GM12878 (cell line): ENCODE results near the gene PLA2G15. TPM values are rescaled to one million over a fixed set of nuclear protein-coding genes. Genes with fewer than 3 reads are reported as not detected.

Source experiments
- ATAC-seq: fragments of 200-7000 bp; cut with Tn5 transposase; 3 replicates; pipeline ENCODE4 v1.9.1; 2020; ENCODE audit warnings: mild to moderate bottlenecking, moderate library complexity
- BruUV-seq: library from RNA; stranded (reverse); fragments of 400-500 nt; replicated peaks from 2 replicates; lab custom pipeline; 2021; lab: Mats Ljungman, UMichigan
- CTCF ChIA-PET: fragments of 300-600 bp; sonication (Branson Sonifier 250); formaldehyde crosslinking; extraction: SDS; loops from one replicate; lab custom pipeline; 2021; ENCODE audit warnings: inconsistent platforms; lab: Yijun Ruan, JAX
- POLR2A ChIA-PET: fragments of 350-600 bp; formaldehyde crosslinking; extraction: SDS; loops from one replicate; lab custom pipeline; 2021; ENCODE audit warnings: inconsistent platforms; lab: Charles Lee
- RAD21 ChIA-PET: fragments of 300-600 bp; sonication (Branson Sonifier 250); formaldehyde crosslinking; loops from one replicate; lab custom pipeline; 2023; ENCODE audit warnings: antibody characterized with exemption; ENCODE audit not compliant: unreplicated experiment; lab: Charles Lee
- SMC1A ChIA-PET: fragments of 300-600 bp; sonication (Branson Sonifier 250); formaldehyde crosslinking; loops from one replicate; lab custom pipeline; 2023; ENCODE audit not compliant: unreplicated experiment, uncharacterized antibody; lab: Charles Lee
- DNase-seq: peaks from one replicate; pipeline ENCODE4 v3.0.0-alpha.2; 2011; ENCODE audit warnings: low read depth, low spot score
- FAIRE-seq: peaks from 3 replicates; lab custom pipeline; 2011; peaks lifted over from hg19 to GRCh38; lab: Jason Lieb, UNC
- H2AFZ ChIP-seq: 2 replicates; pipeline ENCODE4 v1.6.0; 2011; ENCODE audit warnings: low read depth, low read length, control low read depth; ENCODE audit not compliant: control insufficient read depth
- H3K27ac ChIP-seq: 2 replicates; pipeline ENCODE4 v1.5.1; 2011; ENCODE audit warnings: control low read depth; ENCODE audit not compliant: control insufficient read depth, insufficient read depth
- H3K27me3 ChIP-seq, 2 experiments: replicated peaks in 1 of 2; 2 replicates each; pipeline versions ENCODE4 v1.6.0 to v1.6.1; 2011; ENCODE audit warnings: low read length in 1 of 2; ENCODE audit not compliant: control insufficient read depth in 2 of 2, insufficient read depth in 2 of 2
- H3K36me3 ChIP-seq, 2 experiments: 2 replicates each; pipeline ENCODE4 v1.5.1; 2011; ENCODE audit warnings: low read length in 1 of 2; ENCODE audit not compliant: control insufficient read depth in 2 of 2, insufficient read depth in 2 of 2
- H3K4me1 ChIP-seq: 2 replicates; pipeline ENCODE4 v1.6.1; 2011; ENCODE audit warnings: mild to moderate bottlenecking, low read length, moderate library complexity, mixed read lengths; ENCODE audit not compliant: control insufficient read depth, insufficient read depth
- H3K4me2 ChIP-seq: 2 replicates; pipeline ENCODE4 v1.6.0; 2011; ENCODE audit warnings: control low read depth; ENCODE audit not compliant: control insufficient read depth, insufficient read depth
- H3K4me3 ChIP-seq: fragments of 200-600 bp; sonication (generic); 2 replicates; pipeline ENCODE4 v1.5.1; 2016
- H3K79me2 ChIP-seq: 2 replicates; pipeline ENCODE4 v1.6.0; 2011; ENCODE audit warnings: low read length; ENCODE audit not compliant: control insufficient read depth, insufficient read depth
- H3K9ac ChIP-seq: 2 replicates; pipeline ENCODE4 v1.8.0; 2011; ENCODE audit warnings: low read length, control low read depth, mixed read lengths; ENCODE audit not compliant: control insufficient read depth, insufficient read depth
- H3K9me3 ChIP-seq: replicated peaks from 3 replicates; pipeline ENCODE4 v1.5.1; 2011; ENCODE audit warnings: mild to moderate bottlenecking, low read length; ENCODE audit not compliant: control insufficient read depth, insufficient read depth
- H4K20me1 ChIP-seq: 2 replicates; pipeline ENCODE4 v1.6.0; 2011; ENCODE audit not compliant: control insufficient read depth, insufficient read depth
- FOS ChIP-seq: IDR thresholded peaks from 3 replicates; pipeline ENCODE4 v1.6.1; 2011; ENCODE audit warnings: borderline replicate concordance; ENCODE audit not compliant: insufficient read length; ENCODE audit errors: extremely low read depth
- MYB ChIP-seq: fragments of 150-350 bp; IDR thresholded peaks from 2 replicates; pipeline ENCODE4 v1.6.1; 2014; ENCODE audit warnings: mild to moderate bottlenecking, low read depth, low read length, borderline replicate concordance
- NR2C2 ChIP-seq: IDR thresholded peaks from 2 replicates; pipeline ENCODE4 v1.6.1; 2011; ENCODE audit warnings: borderline replicate concordance, low read depth; ENCODE audit not compliant: control insufficient read depth, insufficient read length
- POLR2A ChIP-seq: IDR thresholded peaks from 2 replicates; pipeline ENCODE4 v1.6.1; 2011; ENCODE audit warnings: low read depth, mild to moderate bottlenecking, low read length
- RB1 ChIP-seq: fragments of 450-650 bp; formaldehyde crosslinking; IDR thresholded peaks from 2 replicates; pipeline ENCODE4 v1.6.1; 2017; ENCODE audit warnings: mild to moderate bottlenecking, borderline replicate concordance
- SREBF1 ChIP-seq: IDR thresholded peaks from 2 replicates; pipeline ENCODE4 v1.6.1; 2012; ENCODE audit warnings: mild to moderate bottlenecking, low read length
- ZZZ3 ChIP-seq: IDR thresholded peaks from 2 replicates; pipeline ENCODE4 v1.6.1; 2011; ENCODE audit warnings: low read depth; ENCODE audit not compliant: control insufficient read depth, insufficient read length
- WGBS: methylation state at CpG from one replicate; pipeline ENCODE4 v1.1.6; 2016; ENCODE audit warnings: low lambda C conversion rate; ENCODE audit not compliant: insufficient replicate concordance, insufficient coverage; ENCODE audit errors: missing lambda C conversion rate; 5-methylcytosine and 5-hydroxymethylcytosine counted together
- in situ Hi-C: fragments of 300-500 bp; cut with MboI; formaldehyde crosslinking; loops from 9 replicates; pipeline ENCODE4 v1.14.3; 2018; ENCODE audit warnings: mixed read lengths
- intact Hi-C: fragments of 100-400 bp; cut with micrococcal nuclease; formaldehyde crosslinking; loops from one replicate; pipeline ENCODE4 v1.14.2; 2022; ENCODE audit not compliant: unreplicated experiment
- polyA plus RNA-seq, 11 experiments: library from polyadenylated mRNA; depleted of rRNA in 4 of 11; unstranded in 6 of 11; stranded (reverse) in 5 of 11; fragments of >200 nt; fragmentation: Nextera tagmentation in 4 of 11; fragmentation: Illumina TruSeq in 1 of 11; extraction: Ambion mirVana in 4 of 11; extraction: Trizol in 1 of 11; gene quantifications; 1 replicate in 1 of 11; 2 replicates in 10 of 11; pipeline versions ENCODE4 v1.2.1 to v1.2.3, GENCODE V29; 2011 to 2016; ENCODE audit warnings: inconsistent platforms in 2 of 11, missing spikeins in 2 of 11, low read depth in 1 of 11
- total RNA-seq, 4 experiments: library from RNA; depleted of rRNA in 3 of 4; stranded (reverse); fragments of >200 nt in 3 of 4; fragmentation: Illumina TruSeq in 1 of 4; extraction: Trizol in 1 of 4; gene quantifications; 2 replicates each; pipeline versions ENCODE4 v1.2.1 to v1.2.3, GENCODE V29; 2013 to 2021
- TF ChIP-seq, protein P1 (sequence below): fragments of 150-350 bp; IDR thresholded peaks from 2 replicates; pipeline ENCODE4 v1.6.1; 2016; ENCODE audit warnings: low read depth, low read length
- TF ChIP-seq, protein P2 (sequence below): fragments of 150-350 bp; IDR thresholded peaks from 2 replicates; pipeline ENCODE4 v1.6.1; 2014; ENCODE audit warnings: mild to moderate bottlenecking, low read depth, low read length
- TF ChIP-seq, protein P3 (sequence below): IDR thresholded peaks from 2 replicates; pipeline ENCODE4 v1.6.1; 2012; ENCODE audit warnings: low read depth, low read length, improper control_type of control experiment

Gene PLA2G15
- total and polyA plus RNA-seq, 10 of the 15 experiments (the other 5 are each of a cell fraction or from before 2014, with no cell fraction given), result 0.31 to 9.4 (median 6.8) TPM

DNA sequence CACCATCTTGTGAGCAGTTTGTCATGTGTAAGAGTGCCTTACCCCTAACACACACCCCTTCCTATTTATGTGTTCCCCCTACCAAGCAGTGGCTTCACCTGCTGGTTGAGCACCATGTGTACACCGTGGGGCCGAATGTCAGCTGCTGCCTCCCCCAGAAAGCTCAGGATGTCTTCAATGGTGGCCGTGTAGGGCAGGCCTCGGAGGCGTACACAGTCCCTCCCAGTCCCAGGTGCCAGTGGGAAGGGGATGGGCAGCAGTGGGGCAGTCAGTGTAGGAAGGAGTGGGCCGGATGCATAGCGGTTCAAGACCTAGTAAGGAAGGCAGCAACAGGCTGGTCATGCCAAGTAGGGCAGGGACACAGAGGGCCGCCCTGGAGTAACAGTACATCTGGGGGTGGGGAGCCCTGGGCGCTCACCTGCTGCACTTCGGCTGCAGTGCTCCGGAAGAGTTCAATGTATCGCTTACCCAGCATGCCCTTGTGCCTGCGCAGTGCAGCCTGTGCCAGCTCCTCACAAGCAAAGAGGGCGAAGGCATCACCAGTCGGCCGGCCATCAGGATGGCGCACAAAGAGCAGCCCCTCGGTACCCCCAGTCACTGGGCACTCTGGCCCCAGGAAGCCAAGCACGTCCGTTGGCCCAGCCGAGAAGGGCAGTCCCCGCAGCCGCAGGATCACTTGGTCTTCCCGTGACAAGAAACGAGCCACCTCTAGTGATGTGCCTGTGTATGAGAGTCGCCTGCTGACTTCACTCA lies 13.6 kb upstream of the PLA2G15 start:
- H3K27me3 ChIP-seq, result no peaks in the 10 kb centered on the region
- POLR2A ChIA-PET, result interaction anchor here (0.6 kb wide), 1 partner anchor 138 kb away, joined by 3 read pairs; no protein-coding TSS in a partner anchor

DNA sequence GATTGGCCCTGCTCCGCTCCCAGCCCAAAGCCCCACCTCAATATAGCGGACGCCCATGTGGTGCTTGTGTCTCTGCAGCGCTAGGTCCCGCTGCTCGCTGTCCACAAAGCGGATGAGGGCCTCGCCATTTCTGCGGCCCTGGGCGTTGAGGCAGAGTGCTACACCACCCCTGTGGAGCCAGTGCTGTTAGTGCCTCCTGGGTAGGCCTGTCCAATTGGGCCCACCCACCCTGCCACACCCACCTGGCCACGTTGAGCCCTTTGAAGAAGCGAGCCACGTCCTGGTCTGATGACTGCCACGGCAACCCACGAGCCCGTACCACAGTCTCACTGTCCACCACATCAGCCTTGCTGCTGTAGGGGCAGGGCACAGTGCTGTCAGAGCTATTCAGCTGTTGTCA lies 12.8 kb upstream of the PLA2G15 start:
- Histone ChIP-seq H3K36me3 (peaks cover 3 to 7% of the 10 kb centered on the region in 2 experiments; a peak in 3 of 4 replicates), H3K79me2 (no peaks in the 10 kb centered on the region), H3K4me1 (peaks cover 20% of the 10 kb centered on the region), H3K4me2 (no peak overlapping the region), H3K27me3 (no peaks in the 10 kb centered on the region), H2AFZ (no peak overlapping the region), H3K9me3 (no peaks in the 10 kb centered on the region), H4K20me1 (no peaks in the 10 kb centered on the region), H3K27ac (no peak overlapping the region), H3K9ac (no peak overlapping the region), H3K4me3 (no peak overlapping the region)
- RAD21 ChIA-PET, result no interaction called here
- no peak for DNase-seq
- no peak for FAIRE-seq
- in situ Hi-C loops (no loop called here), intact Hi-C loops (no loop called here)
- SMC1A ChIA-PET, result no interaction called here
- CTCF ChIA-PET, result no interaction called here
- WGBS, result 76% methylated on average over 16 of the region's 16 CpGs
- no TSS peak for BruUV-seq
- ATAC-seq, result no peak
- POLR2A ChIA-PET, result interaction anchor here (0.6 kb wide), 1 partner anchor 296 kb away, joined by 3 read pairs; the partner anchor contains the start of gene PSMB10
- no peak for TF ChIP-seq RB1
- TF ChIP-seq NR2C2, result no peak
- TF ChIP-seq, protein P1, sequence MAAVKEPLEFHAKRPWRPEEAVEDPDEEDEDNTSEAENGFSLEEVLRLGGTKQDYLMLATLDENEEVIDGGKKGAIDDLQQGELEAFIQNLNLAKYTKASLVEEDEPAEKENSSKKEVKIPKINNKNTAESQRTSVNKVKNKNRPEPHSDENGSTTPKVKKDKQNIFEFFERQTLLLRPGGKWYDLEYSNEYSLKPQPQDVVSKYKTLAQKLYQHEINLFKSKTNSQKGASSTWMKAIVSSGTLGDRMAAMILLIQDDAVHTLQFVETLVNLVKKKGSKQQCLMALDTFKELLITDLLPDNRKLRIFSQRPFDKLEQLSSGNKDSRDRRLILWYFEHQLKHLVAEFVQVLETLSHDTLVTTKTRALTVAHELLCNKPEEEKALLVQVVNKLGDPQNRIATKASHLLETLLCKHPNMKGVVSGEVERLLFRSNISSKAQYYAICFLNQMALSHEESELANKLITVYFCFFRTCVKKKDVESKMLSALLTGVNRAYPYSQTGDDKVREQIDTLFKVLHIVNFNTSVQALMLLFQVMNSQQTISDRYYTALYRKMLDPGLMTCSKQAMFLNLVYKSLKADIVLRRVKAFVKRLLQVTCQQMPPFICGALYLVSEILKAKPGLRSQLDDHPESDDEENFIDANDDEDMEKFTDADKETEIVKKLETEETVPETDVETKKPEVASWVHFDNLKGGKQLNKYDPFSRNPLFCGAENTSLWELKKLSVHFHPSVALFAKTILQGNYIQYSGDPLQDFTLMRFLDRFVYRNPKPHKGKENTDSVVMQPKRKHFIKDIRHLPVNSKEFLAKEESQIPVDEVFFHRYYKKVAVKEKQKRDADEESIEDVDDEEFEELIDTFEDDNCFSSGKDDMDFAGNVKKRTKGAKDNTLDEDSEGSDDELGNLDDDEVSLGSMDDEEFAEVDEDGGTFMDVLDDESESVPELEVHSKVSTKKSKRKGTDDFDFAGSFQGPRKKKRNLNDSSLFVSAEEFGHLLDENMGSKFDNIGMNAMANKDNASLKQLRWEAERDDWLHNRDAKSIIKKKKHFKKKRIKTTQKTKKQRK, result no peak
- TF ChIP-seq, protein P2, sequence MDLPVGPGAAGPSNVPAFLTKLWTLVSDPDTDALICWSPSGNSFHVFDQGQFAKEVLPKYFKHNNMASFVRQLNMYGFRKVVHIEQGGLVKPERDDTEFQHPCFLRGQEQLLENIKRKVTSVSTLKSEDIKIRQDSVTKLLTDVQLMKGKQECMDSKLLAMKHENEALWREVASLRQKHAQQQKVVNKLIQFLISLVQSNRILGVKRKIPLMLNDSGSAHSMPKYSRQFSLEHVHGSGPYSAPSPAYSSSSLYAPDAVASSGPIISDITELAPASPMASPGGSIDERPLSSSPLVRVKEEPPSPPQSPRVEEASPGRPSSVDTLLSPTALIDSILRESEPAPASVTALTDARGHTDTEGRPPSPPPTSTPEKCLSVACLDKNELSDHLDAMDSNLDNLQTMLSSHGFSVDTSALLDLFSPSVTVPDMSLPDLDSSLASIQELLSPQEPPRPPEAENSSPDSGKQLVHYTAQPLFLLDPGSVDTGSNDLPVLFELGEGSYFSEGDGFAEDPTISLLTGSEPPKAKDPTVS, result no peak
- no peak for TF ChIP-seq SREBF1
- TF ChIP-seq ZZZ3, result no peak

More for the DNA sequence above, 13.6 kb upstream of the PLA2G15 start:
- no peak for TF ChIP-seq FOS
- TF ChIP-seq MYB, result no peak
- TF ChIP-seq, protein P3, sequence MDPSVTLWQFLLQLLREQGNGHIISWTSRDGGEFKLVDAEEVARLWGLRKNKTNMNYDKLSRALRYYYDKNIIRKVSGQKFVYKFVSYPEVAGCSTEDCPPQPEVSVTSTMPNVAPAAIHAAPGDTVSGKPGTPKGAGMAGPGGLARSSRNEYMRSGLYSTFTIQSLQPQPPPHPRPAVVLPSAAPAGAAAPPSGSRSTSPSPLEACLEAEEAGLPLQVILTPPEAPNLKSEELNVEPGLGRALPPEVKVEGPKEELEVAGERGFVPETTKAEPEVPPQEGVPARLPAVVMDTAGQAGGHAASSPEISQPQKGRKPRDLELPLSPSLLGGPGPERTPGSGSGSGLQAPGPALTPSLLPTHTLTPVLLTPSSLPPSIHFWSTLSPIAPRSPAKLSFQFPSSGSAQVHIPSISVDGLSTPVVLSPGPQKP, result no peak
- 0 out of 2 replicates have a peak, but pooled peaks have one; percentile 19 for TF ChIP-seq POLR2A
- ChIA-PET CTCF (interaction anchor here (0.5 to 2.0 kb wide), 2 partner anchors 127 to 240 kb away, joined by 3 to 5 read pairs; no protein-coding TSS in a partner anchor), SMC1A (interaction anchor here (2.2 kb wide), 1 partner anchor 138 kb away, joined by 8 read pairs; no protein-coding TSS in a partner anchor), RAD21 (no interaction called here)
- Histone ChIP-seq H4K20me1 (no peaks in the 10 kb centered on the region), H3K9me3 (no peaks in the 10 kb centered on the region), H3K4me3 (no peak overlapping the region), H3K4me2 (no peak overlapping the region), H3K79me2 (no peaks in the 10 kb centered on the region), H3K9ac (no peak overlapping the region), H2AFZ (no peak overlapping the region), H3K27ac (no peak overlapping the region), H3K4me1 (peaks cover 16% of the 10 kb centered on the region), H3K36me3 (peaks cover 3 to 7% of the 10 kb centered on the region in 2 experiments; a peak in 3 of 4 replicates)
- no TSS peak for BruUV-seq
- ATAC-seq (no peak), FAIRE-seq (no peak), DNase-seq (no peak)
- WGBS, result 86% methylated on average over 26 of the region's 26 CpGs
- in situ Hi-C loops, result no loop called here
- intact Hi-C loops, result no loop called here
